NCI-H1048 (cell line): ENCODE measurements around the gene PDE2A.

ENCODE experiments used
- DNase-seq: peaks from one replicate; lab custom pipeline; 2025; lab: John Stamatoyannopoulos, UW

Gene PDE2A

GRCh38 chr11:72544589-72544988, 129.6 kb downstream of the PDE2A start:
- DNase-seq = no peak

- DNase-seq = no peak
These were observed 130.2 kb downstream of the PDE2A start for GRCh38 chr11:72543849-72544542.

GRCh38 chr11:72541257-72541974, 132.8 kb downstream of the PDE2A start:
- no peak for DNase-seq

- DNase-seq = no peak
These were observed 137.2 kb downstream of the PDE2A start for GRCh38 chr11:72537051-72537450.

- DNase-seq = no peak
These were observed 139.1 kb downstream of the PDE2A start for GRCh38 chr11:72535194-72535547.

- no peak for DNase-seq
These were observed 139.6 kb downstream of the PDE2A start for GRCh38 chr11:72534371-72535193.

- no peak for DNase-seq
These were observed 145.2 kb downstream of the PDE2A start for GRCh38 chr11:72529068-72529467.

GRCh38 chr11:72528121-72528520, 146.1 kb downstream of the PDE2A start:
- DNase-seq = no peak
